Prostate gland (tissue), 2 donors: ENCODE data around the gene HAUS8. TPM values are rescaled to one million over a fixed set of nuclear protein-coding genes. Genes with fewer than 3 reads are reported as not detected.
"Not testable (repeated sequence)": the region's sequence is repeated elsewhere in the genome, so short reads cannot be mapped to it uniquely, and the experiment has no call there.

Experiments used
- DNase-seq: peaks from one replicate; pipeline ENCODE4 v3.0.0-alpha.2; 2019; ENCODE audit warnings: low spot score
- H3K27ac ChIP-seq, 2 donors: fragments of 200-600 bp; sonication (generic); 2 replicates each; pipeline ENCODE4 v1.5.1; 2017 to 2019
- H3K27me3 ChIP-seq: fragments of 200-600 bp; sonication (generic); replicated peaks from 2 replicates; pipeline ENCODE4 v1.5.1; 2019; ENCODE audit not compliant: insufficient read depth
- H3K36me3 ChIP-seq, 2 donors: fragments of 200-600 bp; sonication (generic); 1 replicate in 1 of 2; 2 replicates in 1 of 2; pipeline versions ENCODE4 v1.5.1 to v1.8.1; 2017 to 2019
- H3K4me1 ChIP-seq: fragments of 200-600 bp; sonication (generic); replicated peaks from 2 replicates; pipeline ENCODE4 v1.5.1; 2019
- H3K4me3 ChIP-seq, 2 donors: fragments of 200-600 bp; sonication (generic); 2 replicates each; pipeline ENCODE4 v1.5.1; 2017 to 2019
- H3K9me3 ChIP-seq: fragments of 200-600 bp; sonication (generic); 2 replicates; pipeline ENCODE4 v1.5.1; 2017
- CTCF ChIP-seq, 4 experiments: fragments of 200-600 bp in 2 of 4; fragments of 450-650 bp in 2 of 4; sonication (generic) in 2 of 4; IDR thresholded peaks; 1 replicate in 3 of 4; 2 replicates in 1 of 4; pipeline ENCODE4 v1.5.1; 2016 to 2019; ENCODE audit warnings: antibody characterized with exemption in 4 of 4, mild to moderate bottlenecking in 2 of 4, moderate library complexity in 2 of 4
- POLR2A ChIP-seq: fragments of 450-650 bp; IDR thresholded peaks from one replicate; pipeline ENCODE4 v1.6.1; 2016; ENCODE audit warnings: antibody characterized with exemption, mild to moderate bottlenecking
- POLR2AphosphoS5 ChIP-seq: sonication (generic); formaldehyde crosslinking; IDR thresholded peaks from one replicate; pipeline ENCODE4 v1.6.1; 2017; ENCODE audit warnings: antibody characterized with exemption
- WGBS: methylation state at CpG from one replicate; pipeline ENCODE4 v1.1.5; 2018; 5-methylcytosine and 5-hydroxymethylcytosine counted together
- intact Hi-C: fragments of 100-400 bp; cut with DNase I; formaldehyde crosslinking; loops from one replicate; pipeline ENCODE4 v1.14.2; 2022
- total RNA-seq, 2 donors: library from RNA; depleted of rRNA; stranded (reverse); fragments of >200 nt; gene quantifications; one replicate each; pipeline ENCODE4 v1.1.0, GENCODE V29; 2016

The HAUS8 gene
- total RNA-seq, 2 donors from 2014 or later: 6.5 to 15.3 TPM

- Histone ChIP-seq H3K27me3 (no peaks in the 10 kb centered on the region), H3K36me3 (no peaks in the 10 kb centered on the region), H3K9me3 (no peaks in the 10 kb centered on the region), H3K4me1 (no peaks in the 10 kb centered on the region), H3K4me3 (no peak overlapping the region), H3K27ac (no peak overlapping the region)
- TF ChIP-seq POLR2A (no peak), POLR2AphosphoS5 (no peak), CTCF (IDR thresholded peaks at IDR 0.05) (no peak)
- intact Hi-C loops: no loop called here
- DNase-seq: no peak
These were observed 54.9 kb downstream of the HAUS8 start for GRCh38 chr19:17020385-17020784.

- H3K27ac ChIP-seq: peak overlapping the region in 1 of 2 donors; percentile 52
- peak; percentile 54 for DNase-seq
- intact Hi-C loops, H3K9me3 ChIP-seq, H3K4me3 ChIP-seq, H3K36me3 ChIP-seq, H3K4me1 ChIP-seq, H3K27me3 ChIP-seq: not testable (repeated sequence)
- 46% methylated on average over 9 of the region's 9 CpGs for WGBS
- TF ChIP-seq POLR2AphosphoS5: peak; percentile 82
These were observed 60.9 kb downstream of the HAUS8 start for GRCh38 chr19:17014212-17014861.

- 91% methylated on average over 16 of the region's 16 CpGs for WGBS
- H3K4me3 ChIP-seq: no peak overlapping the region
- TF ChIP-seq POLR2AphosphoS5 (no peak), CTCF (IDR thresholded peaks at IDR 0.05) (no peak), POLR2A (no peak)
- no peaks in the 10 kb centered on the region for H3K27me3 ChIP-seq
- no peak for DNase-seq
- intact Hi-C loops: no loop called here
- no peaks in the 10 kb centered on the region for H3K9me3 ChIP-seq
- no peak overlapping the region for H3K27ac ChIP-seq
- no peaks in the 10 kb centered on the region for H3K4me1 ChIP-seq
- H3K36me3 ChIP-seq: no peaks in the 10 kb centered on the region
These were observed 63.8 kb downstream of the HAUS8 start for GRCh38 chr19:17011485-17011884.

DNA sequence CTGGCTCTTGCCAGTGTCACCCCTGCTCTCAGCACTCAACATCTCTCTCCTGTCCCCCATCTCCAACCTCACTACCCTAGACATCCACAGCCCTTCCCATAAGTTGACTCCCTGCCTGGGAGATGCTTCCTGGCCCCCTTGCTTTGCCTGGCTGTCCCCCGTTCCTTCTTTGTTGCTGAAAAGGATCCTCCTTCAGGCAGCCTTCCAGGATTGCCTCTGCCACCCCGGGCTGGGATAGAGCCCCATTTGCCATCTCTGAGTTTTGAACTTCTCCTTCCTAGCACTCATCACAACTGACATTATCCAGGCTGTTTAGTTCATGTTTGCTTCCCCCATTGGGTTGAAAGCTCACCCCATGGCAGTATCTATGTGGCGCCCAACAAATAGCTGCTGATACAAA is 68.7 kb downstream of the HAUS8 start:
- no peak for TF ChIP-seq POLR2AphosphoS5
- Histone ChIP-seq H3K36me3 (no peaks in the 10 kb centered on the region), H3K27ac (no peak overlapping the region), H3K27me3 (no peaks in the 10 kb centered on the region), H3K4me1 (no peaks in the 10 kb centered on the region), H3K4me3 (no peak overlapping the region), H3K9me3 (no peaks in the 10 kb centered on the region)
- no peak for DNase-seq
- WGBS: 94% methylated on average over 3 of the region's 3 CpGs
- intact Hi-C loops: no loop called here

DNA sequence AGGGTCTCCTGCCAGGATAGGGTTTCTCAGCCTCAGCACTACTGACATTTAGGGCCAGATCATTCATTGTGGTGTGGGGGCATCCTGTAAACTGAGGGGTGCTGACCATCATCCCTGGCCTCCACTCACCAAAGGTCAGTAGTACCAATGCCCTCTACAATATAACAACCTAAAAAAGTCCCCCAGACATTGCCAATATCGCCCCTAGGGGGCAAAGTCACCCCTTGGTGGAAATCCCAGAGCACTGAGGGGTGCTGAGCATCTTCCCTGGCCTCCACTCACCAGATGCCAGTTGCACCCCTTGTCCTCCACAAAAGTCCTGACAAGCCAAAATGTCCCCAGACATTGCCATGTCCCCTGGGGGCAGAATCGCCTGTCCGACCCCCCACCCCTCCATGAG is 70.3 kb downstream of the HAUS8 start:
- WGBS: 87% methylated on average over 3 of the region's 3 CpGs
- no peak for DNase-seq
- intact Hi-C loops: no loop called here
- no peaks in the 10 kb centered on the region for H3K4me1 ChIP-seq
- no peaks in the 10 kb centered on the region for H3K27me3 ChIP-seq
- H3K27ac ChIP-seq: no peak overlapping the region
- H3K36me3 ChIP-seq: no peaks in the 10 kb centered on the region
- no peak for TF ChIP-seq POLR2AphosphoS5
- H3K9me3 ChIP-seq: no peaks in the 10 kb centered on the region
- no peak overlapping the region for H3K4me3 ChIP-seq

- intact Hi-C loops: no loop called here
- DNase-seq: no peak
- no peak overlapping the region for H3K27ac ChIP-seq
- H3K36me3 ChIP-seq: no peaks in the 10 kb centered on the region
- no peaks in the 10 kb centered on the region for H3K4me1 ChIP-seq
- TF ChIP-seq POLR2A (no peak), CTCF (IDR thresholded peaks at IDR 0.05) (no peak), POLR2AphosphoS5 (no peak)
- no peak overlapping the region for H3K4me3 ChIP-seq
- H3K27me3 ChIP-seq: no peaks in the 10 kb centered on the region
- 86% methylated on average over 12 of the region's 15 CpGs for WGBS
- no peaks in the 10 kb centered on the region for H3K9me3 ChIP-seq
These were observed 70.9 kb downstream of the HAUS8 start for GRCh38 chr19:17004386-17004785.
